ENCODE data around the gene SLC38A3. TPM values are rescaled to one million over a fixed set of nuclear protein-coding genes. Genes with fewer than 3 reads are reported as not detected.
A peak's percentile ranks its signal among the peaks of the same experiment; 100 is the strongest.

SLC38A3 gene
- total and polyA plus RNA-seq, 2 experiments from 2014 or later = 0.28 to 1.3 TPM

- ATAC-seq (no peak), DNase-seq (ENCODE audit: low spot score) (no peak)
- Mint-ChIP-seq H3K4me3 (no peak overlapping the region), H3K9me3 (no peaks in the 10 kb centered on the region), H3K27me3 (ENCODE audit: insufficient read depth, low read depth, poor library complexity) (peaks cover 4% of the 10 kb centered on the region), H3K27ac (peak overlapping the region; percentile 68), H3K4me1 (peaks cover 51% of the 10 kb centered on the region), H3K36me3 (ENCODE audit: low read depth) (peaks cover 5% of the 10 kb centered on the region; the same call in 2 of the 3 replicates)
- Histone ChIP-seq H3K4me1 (ENCODE audit: insufficient read depth) (peaks cover 32% of the 10 kb centered on the region), H3F3A (replicated peaks; ENCODE audit: low read depth) (no peaks in the 10 kb centered on the region), H4K20me1 (replicated peaks; ENCODE audit: insufficient read depth) (peaks cover 14% of the 10 kb centered on the region; the same call in 1 of the 2 replicates), H3K36me3 (ENCODE audit: insufficient read depth) (peaks cover 1% of the 10 kb centered on the region; the same call in 1 of the 2 replicates), H3K79me2 (replicated peaks; ENCODE audit: insufficient read depth) (peaks cover 28% of the 10 kb centered on the region), H3K9me2 (ENCODE audit: insufficient read depth) (no peaks in the 10 kb centered on the region), H3K4me2 (no peak overlapping the region), H2AFZ (no peak overlapping the region), H3K27ac (ENCODE audit: low read depth) (no peak overlapping the region), H3K27me3 (ENCODE audit: insufficient read depth) (no peaks in the 10 kb centered on the region), H3K4me3 (no peak overlapping the region)
- no peak for TF ChIP-seq ZNF462 (CRISPR knock-in tag; IDR thresholded peaks at IDR 0.05)
- TF ChIP-seq ZNF331 (CRISPR knock-in tag; IDR thresholded peaks at IDR 0.05; ENCODE audit: low read depth) = no peak
- no peak for TF ChIP-seq POLR2AphosphoS5 (IDR thresholded peaks at IDR 0.05; ENCODE audit: low read depth)
- TF ChIP-seq ZNF114 (CRISPR knock-in tag; IDR thresholded peaks at IDR 0.05) = no peak
- no peak for TF ChIP-seq NANOG (IDR thresholded peaks at IDR 0.05; ENCODE audit: borderline replicate concordance)
- TF ChIP-seq STAT1 (IDR thresholded peaks at IDR 0.05; ENCODE audit: unreplicated experiment) = no peak
- no peak for TF ChIP-seq CREB1 (CRISPR knock-in tag; IDR thresholded peaks at IDR 0.05; ENCODE audit: low read depth)
- TF ChIP-seq ETS1 (IDR thresholded peaks at IDR 0.05) = no peak
- TF ChIP-seq EZH2phosphoT487 (IDR thresholded peaks at IDR 0.05; ENCODE audit: unreplicated experiment) = no peak
- TF ChIP-seq CTCF (conservative IDR thresholded peaks at IDR 0.05; ENCODE audit: low read depth in 2 of 2) = no peak
- TF ChIP-seq EZH2 (IDR thresholded peaks at IDR 0.05; ENCODE audit: low read depth, unreplicated experiment) = no peak
- no peak for TF ChIP-seq REST (IDR thresholded peaks at IDR 0.05; ENCODE audit: unreplicated experiment)
Measured at GRCh38 chr3:50168388-50168787, 36.7 kb upstream of the SLC38A3 start.

All from GM23338 (cell line).